Stimulated activated CD8-positive, alpha-beta memory T cell treated with anti-CD3 and anti-CD28 coated beads, Interleukin-2, amount 100 ng/mL, for 1 hour (primary cell): ENCODE measurements around the gene EXOC4.

Experiments
- DNase-seq, 2 donors: peaks; one replicate each; pipeline ENCODE4 v3.0.0-alpha.2; 2020; ENCODE audit warnings: low read depth in 2 of 2

Gene EXOC4

GRCh38 chr7:133491846-133492652 lies 239.2 kb downstream of the EXOC4 start:
- no peak for DNase-seq

GRCh38 chr7:133497061-133497460 lies 244.2 kb downstream of the EXOC4 start:
- DNase-seq, result no peak

- DNase-seq, result no peak
These were observed 248.9 kb downstream of the EXOC4 start for GRCh38 chr7:133501771-133502170.

- DNase-seq, result no peak
These were observed 249.6 kb downstream of the EXOC4 start for GRCh38 chr7:133502498-133502897.

GRCh38 chr7:133502972-133503371 lies 250.1 kb downstream of the EXOC4 start:
- DNase-seq, result no peak

GRCh38 chr7:133504825-133505224 lies 251.9 kb downstream of the EXOC4 start:
- no peak for DNase-seq

- no peak for DNase-seq
These were observed 256.9 kb downstream of the EXOC4 start for GRCh38 chr7:133509822-133510221.

GRCh38 chr7:133510326-133511055 lies 257.6 kb downstream of the EXOC4 start:
- no peak for DNase-seq

GRCh38 chr7:133511252-133511651 lies 258.4 kb downstream of the EXOC4 start:
- DNase-seq, result no peak

GRCh38 chr7:133511708-133512107 lies 258.8 kb downstream of the EXOC4 start:
- no peak for DNase-seq

GRCh38 chr7:133512560-133512959 lies 259.7 kb downstream of the EXOC4 start:
- no peak for DNase-seq

GRCh38 chr7:133513608-133514007 lies 260.7 kb downstream of the EXOC4 start:
- DNase-seq, result no peak

GRCh38 chr7:133514551-133514950 lies 261.7 kb downstream of the EXOC4 start:
- no peak for DNase-seq

- no peak for DNase-seq
These were observed 264.9 kb downstream of the EXOC4 start for GRCh38 chr7:133517766-133518165.

GRCh38 chr7:133518718-133519117 lies 265.8 kb downstream of the EXOC4 start:
- DNase-seq, result no peak

GRCh38 chr7:133520248-133520647 lies 267.4 kb downstream of the EXOC4 start:
- no peak for DNase-seq

GRCh38 chr7:133522501-133522900 lies 269.6 kb downstream of the EXOC4 start:
- DNase-seq, result no peak

GRCh38 chr7:133528796-133529195 lies 275.9 kb downstream of the EXOC4 start:
- no peak for DNase-seq

GRCh38 chr7:133529861-133530260 lies 277.0 kb downstream of the EXOC4 start:
- DNase-seq, result no peak

GRCh38 chr7:133530682-133531081 lies 277.8 kb downstream of the EXOC4 start:
- no peak for DNase-seq

GRCh38 chr7:133534816-133535215 lies 281.9 kb downstream of the EXOC4 start:
- no peak for DNase-seq

GRCh38 chr7:133535308-133535707 lies 282.4 kb downstream of the EXOC4 start:
- no peak for DNase-seq

- DNase-seq, result no peak
These were observed 283.6 kb downstream of the EXOC4 start for GRCh38 chr7:133536450-133536849.
